ENCODE results near the gene MARCHF10. TPM values are rescaled to one million over a fixed set of nuclear protein-coding genes. Genes with fewer than 3 reads are reported as not detected.
"Not testable (repeated sequence)": the region's sequence is repeated elsewhere in the genome, so short reads cannot be mapped to it uniquely, and the experiment has no call there.

MARCHF10 gene
- total RNA-seq, 1 experiment from 2014 or later: not detected

DNA sequence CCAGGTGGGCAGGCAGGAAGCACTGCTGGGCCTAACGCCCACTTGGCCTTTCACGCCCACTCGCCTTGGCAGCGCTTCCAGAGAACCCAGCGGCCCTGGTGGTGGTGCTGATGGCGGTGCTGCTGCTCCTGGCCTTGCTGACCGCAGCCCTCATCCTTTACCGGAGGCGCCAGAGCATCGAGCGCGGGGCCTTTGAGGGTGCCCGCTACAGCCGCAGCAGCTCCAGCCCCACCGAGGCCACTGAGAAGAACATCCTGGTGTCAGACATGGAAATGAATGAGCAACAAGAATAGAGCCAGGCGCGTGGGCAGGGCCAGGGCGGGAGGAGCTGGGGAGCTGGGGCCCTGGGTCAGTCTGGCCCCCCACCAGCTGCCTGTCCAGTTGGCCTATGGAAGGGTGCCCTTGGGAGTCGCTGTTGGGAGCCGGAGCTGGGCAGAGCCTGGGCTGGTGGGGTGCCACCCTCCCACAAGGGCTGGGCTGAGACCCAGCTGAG is 115.9 kb downstream of the MARCHF10 start:
- BruUV-seq (replicated peaks): no TSS peak

DNA sequence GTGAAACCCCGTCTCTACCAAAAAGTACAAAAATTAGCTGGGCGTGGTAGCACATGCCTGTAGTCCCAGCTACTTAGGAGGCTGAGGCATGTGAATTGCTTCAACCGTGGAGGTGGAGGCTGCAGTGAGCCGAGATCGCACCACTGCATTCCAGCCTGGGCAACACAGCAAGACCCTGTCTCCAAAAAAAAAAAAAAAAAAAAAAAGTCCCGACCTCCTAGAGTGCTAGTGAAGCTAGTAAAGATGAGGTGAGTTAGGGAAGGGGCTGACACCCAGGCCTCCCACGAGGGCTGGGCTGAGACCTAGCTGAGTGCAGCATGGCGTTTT is 116.6 kb downstream of the MARCHF10 start:
- H3K4me2 ChIP-seq (ENCODE audit: low read length); H3K36me3 ChIP-seq (ENCODE audit: low read depth, low read length); H4K20me1 ChIP-seq (ENCODE audit: low read length); H3K4me3 ChIP-seq (ENCODE audit: low read length); H3F3A ChIP-seq (ENCODE audit: low read length, unreplicated experiment); H3K27me3 ChIP-seq (ENCODE audit: low read length); BruUV-seq (replicated peaks); intact Hi-C loops (cut with micrococcal nuclease); H3K9me3 ChIP-seq (ENCODE audit: low read length); H3K79me2 ChIP-seq (ENCODE audit: low read length); ATAC-seq; H2AFZ ChIP-seq (ENCODE audit: low read length); H3K9ac ChIP-seq (ENCODE audit: low read length); H3K27ac ChIP-seq (ENCODE audit: low read length); DNase-seq; H3K9me2 ChIP-seq (replicated peaks; ENCODE audit: low read length): not testable (repeated sequence)
- H3K4me1 ChIP-seq (ENCODE audit: insufficient read depth, low read length): peaks cover 13% of the 10 kb centered on the region
- ChIA-PET CTCF (interaction anchor here (0.6 to 0.7 kb wide), 2 partner anchors 11 to 58 kb away, joined by 3 to 7 read pairs; no protein-coding TSS in a partner anchor), POLR2A (ENCODE audit: unreplicated experiment) (interaction anchor here (0.6 kb wide), 1 partner anchor 273 kb away, joined by 7 read pairs; no protein-coding TSS in a partner anchor)

More for the DNA sequence above, 115.9 kb downstream of the MARCHF10 start:
- Histone ChIP-seq H3K79me2 (ENCODE audit: low read length) (no peaks in the 10 kb centered on the region), H3K27me3 (ENCODE audit: low read length) (no peaks in the 10 kb centered on the region), H4K20me1 (ENCODE audit: low read length) (no peaks in the 10 kb centered on the region), H3K9me3 (ENCODE audit: low read length) (no peaks in the 10 kb centered on the region), H3K27ac (ENCODE audit: low read length) (no peak overlapping the region), H3F3A (ENCODE audit: low read length, unreplicated experiment) (no peaks in the 10 kb centered on the region), H3K36me3 (ENCODE audit: low read depth, low read length) (no peaks in the 10 kb centered on the region), H3K4me3 (ENCODE audit: low read length) (no peak overlapping the region), H3K9me2 (replicated peaks; ENCODE audit: low read length) (no peaks in the 10 kb centered on the region), H2AFZ (ENCODE audit: low read length) (no peak overlapping the region), H3K4me1 (ENCODE audit: insufficient read depth, low read length) (peaks cover 13% of the 10 kb centered on the region), H3K9ac (ENCODE audit: low read length) (no peak overlapping the region), H3K4me2 (ENCODE audit: low read length) (no peak overlapping the region)
- POLR2A ChIA-PET (ENCODE audit: unreplicated experiment): interaction anchor here (0.6 kb wide), 1 partner anchor 272 kb away, joined by 7 read pairs; no protein-coding TSS in a partner anchor
- ATAC-seq (no peak), DNase-seq (no peak)
- TF ChIP-seq EZH2 (IDR thresholded peaks at IDR 0.05; ENCODE audit: low read length, unreplicated experiment) (no peak), EZH2phosphoT487 (IDR thresholded peaks at IDR 0.05; ENCODE audit: borderline replicate concordance, low read length) (no peak)
- TF ChIP-seq, protein P1, sequence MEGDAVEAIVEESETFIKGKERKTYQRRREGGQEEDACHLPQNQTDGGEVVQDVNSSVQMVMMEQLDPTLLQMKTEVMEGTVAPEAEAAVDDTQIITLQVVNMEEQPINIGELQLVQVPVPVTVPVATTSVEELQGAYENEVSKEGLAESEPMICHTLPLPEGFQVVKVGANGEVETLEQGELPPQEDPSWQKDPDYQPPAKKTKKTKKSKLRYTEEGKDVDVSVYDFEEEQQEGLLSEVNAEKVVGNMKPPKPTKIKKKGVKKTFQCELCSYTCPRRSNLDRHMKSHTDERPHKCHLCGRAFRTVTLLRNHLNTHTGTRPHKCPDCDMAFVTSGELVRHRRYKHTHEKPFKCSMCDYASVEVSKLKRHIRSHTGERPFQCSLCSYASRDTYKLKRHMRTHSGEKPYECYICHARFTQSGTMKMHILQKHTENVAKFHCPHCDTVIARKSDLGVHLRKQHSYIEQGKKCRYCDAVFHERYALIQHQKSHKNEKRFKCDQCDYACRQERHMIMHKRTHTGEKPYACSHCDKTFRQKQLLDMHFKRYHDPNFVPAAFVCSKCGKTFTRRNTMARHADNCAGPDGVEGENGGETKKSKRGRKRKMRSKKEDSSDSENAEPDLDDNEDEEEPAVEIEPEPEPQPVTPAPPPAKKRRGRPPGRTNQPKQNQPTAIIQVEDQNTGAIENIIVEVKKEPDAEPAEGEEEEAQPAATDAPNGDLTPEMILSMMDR (conservative IDR thresholded peaks at IDR 0.05; ENCODE audit: low read depth, low read length): no peak
- intact Hi-C loops (cut with micrococcal nuclease): no loop called here
- CTCF ChIA-PET: interaction anchor here (0.6 kb wide), 1 partner anchor 59 kb away, joined by 3 read pairs; no protein-coding TSS in a partner anchor

DNA sequence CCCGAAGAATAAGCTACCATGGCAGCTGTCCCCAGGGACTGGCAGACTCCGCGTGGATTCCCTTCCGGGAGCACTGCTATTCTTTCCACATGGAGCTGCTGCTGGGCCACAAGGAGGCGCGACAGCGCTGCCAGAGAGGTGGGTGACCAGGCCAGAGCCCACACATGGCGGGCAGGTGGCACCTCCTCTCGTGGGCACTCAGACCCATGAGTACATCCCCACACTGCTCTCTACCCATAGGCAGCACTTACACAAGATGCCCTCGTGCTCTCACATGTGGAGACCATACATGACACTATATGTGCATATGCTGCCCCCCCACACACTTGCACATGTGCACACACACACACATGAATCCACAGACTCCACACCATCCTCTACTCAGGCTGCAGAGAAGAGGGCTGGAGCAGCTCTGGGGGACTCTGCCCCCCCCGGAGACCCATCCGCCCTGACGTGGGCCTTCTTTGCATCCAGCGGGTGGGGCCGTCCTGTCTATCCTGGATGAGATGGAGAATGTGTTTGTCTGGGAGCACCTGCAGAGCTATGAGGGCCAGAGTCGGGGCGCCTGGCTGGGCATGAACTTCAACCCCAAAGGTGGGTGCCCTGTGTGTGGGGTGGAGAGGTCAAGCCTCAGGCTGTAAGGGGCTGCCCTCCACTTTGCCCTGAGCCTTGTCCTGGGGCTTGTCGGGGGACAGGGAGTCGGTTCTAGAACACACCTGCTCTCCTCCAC is 117.8 kb downstream of the MARCHF10 start:
- no TSS peak for BruUV-seq (replicated peaks)
- peak; percentile 18; the same call in 1 of the 2 replicates for ATAC-seq
- Histone ChIP-seq H3K27me3 (ENCODE audit: low read length) (no peaks in the 10 kb centered on the region), H3K4me2 (ENCODE audit: low read length) (no peak overlapping the region), H2AFZ (ENCODE audit: low read length) (no peak overlapping the region), H3K27ac (ENCODE audit: low read length) (no peak overlapping the region), H3K9me2 (replicated peaks; ENCODE audit: low read length) (no peaks in the 10 kb centered on the region), H3K4me1 (ENCODE audit: insufficient read depth, low read length) (peaks cover 13% of the 10 kb centered on the region), H3K4me3 (ENCODE audit: low read length) (no peak overlapping the region), H3K9me3 (ENCODE audit: low read length) (no peaks in the 10 kb centered on the region), H3F3A (ENCODE audit: low read length, unreplicated experiment) (no peaks in the 10 kb centered on the region), H3K79me2 (ENCODE audit: low read length) (no peaks in the 10 kb centered on the region), H3K36me3 (ENCODE audit: low read depth, low read length) (no peaks in the 10 kb centered on the region), H3K9ac (ENCODE audit: low read length) (no peak overlapping the region), H4K20me1 (ENCODE audit: low read length) (no peaks in the 10 kb centered on the region)
- TF ChIP-seq, protein P1 (conservative IDR thresholded peaks at IDR 0.05; ENCODE audit: low read depth, low read length): peak; percentile 48; the same call in 1 of the 2 replicates
- TF ChIP-seq EZH2phosphoT487 (IDR thresholded peaks at IDR 0.05; ENCODE audit: borderline replicate concordance, low read length): no peak
- CTCF ChIA-PET: interaction anchor here (0.6 kb wide), 1 partner anchor 278 kb away, joined by 3 read pairs; no protein-coding TSS in a partner anchor
- DNase-seq: no peak
- intact Hi-C loops (cut with micrococcal nuclease): no loop called here
- POLR2A ChIA-PET (ENCODE audit: unreplicated experiment): no interaction called here

Data from PC-3 (cell line).